HG03025 (cell line): ENCODE data around the gene ADAP1.

Experiments
- ATAC-seq: cut with Tn5 transposase; IDR thresholded peaks from one replicate; pipeline ENCODE4 v1.9.1; 2021; ENCODE audit warnings: mild to moderate bottlenecking, moderate library complexity; ENCODE audit not compliant: unreplicated experiment, low FRiP score

ADAP1 gene

GRCh38 chr7:898855-899681 lies 55.4 kb downstream of the ADAP1 start:
- ATAC-seq = no peak

- ATAC-seq = no peak
Observed at GRCh38 chr7:898460-898854, 56.0 kb downstream of the ADAP1 start.

- ATAC-seq = no peak
Observed at GRCh38 chr7:897771-898376, 56.6 kb downstream of the ADAP1 start.

GRCh38 chr7:897086-897485 lies 57.4 kb downstream of the ADAP1 start:
- no peak for ATAC-seq

- ATAC-seq = no peak
Observed at GRCh38 chr7:896346-897075, 58.0 kb downstream of the ADAP1 start.

GRCh38 chr7:895451-896052 lies 58.9 kb downstream of the ADAP1 start:
- no peak for ATAC-seq

GRCh38 chr7:894927-895450 lies 59.5 kb downstream of the ADAP1 start:
- ATAC-seq = no peak

- no peak for ATAC-seq
Observed at GRCh38 chr7:894164-894867, 60.2 kb downstream of the ADAP1 start.

- no peak for ATAC-seq
Observed at GRCh38 chr7:893686-894085, 60.8 kb downstream of the ADAP1 start.

- ATAC-seq = no peak
Observed at GRCh38 chr7:892648-893593, 61.6 kb downstream of the ADAP1 start.

- no peak for ATAC-seq
Observed at GRCh38 chr7:891805-892204, 62.7 kb downstream of the ADAP1 start.

GRCh38 chr7:891291-891690 lies 63.2 kb downstream of the ADAP1 start:
- ATAC-seq = no peak

GRCh38 chr7:890868-891267 lies 63.6 kb downstream of the ADAP1 start:
- ATAC-seq = no peak

GRCh38 chr7:889391-889790 lies 65.1 kb downstream of the ADAP1 start:
- ATAC-seq = no peak

- no peak for ATAC-seq
Observed at GRCh38 chr7:889025-889390, 65.5 kb downstream of the ADAP1 start.

GRCh38 chr7:888081-889024 lies 66.1 kb downstream of the ADAP1 start:
- ATAC-seq = no peak

GRCh38 chr7:887488-887820 lies 67.0 kb downstream of the ADAP1 start:
- no peak for ATAC-seq
